SK-N-SH (cell line): ENCODE measurements around the gene GALNT4. TPM values are rescaled to one million over a fixed set of nuclear protein-coding genes. Genes with fewer than 3 reads are reported as not detected.

Experiments
- EP300 ChIP-seq, 2 experiments: IDR thresholded peaks; 2 replicates each; pipeline versions ENCODE4 v1.4.0 to v1.6.1; 2012; ENCODE audit warnings: borderline replicate concordance in 1 of 2, low read depth in 1 of 2, low read length in 1 of 2
- EZH2phosphoT487 ChIP-seq: fragments of 200-600 bp; sonication (generic); IDR thresholded peaks from 2 replicates; pipeline ENCODE4 v1.6.1; 2017; ENCODE audit warnings: low read depth, mixed run types, mild to moderate bottlenecking, antibody characterized with exemption, moderate library complexity, borderline replicate concordance
- FOXJ3 ChIP-seq: sonication (generic); formaldehyde crosslinking; IDR thresholded peaks from 2 replicates; pipeline ENCODE4 v1.5.1; 2020; ENCODE audit warnings: mild to moderate bottlenecking, missing genetic modification reagents
- JUND ChIP-seq: IDR thresholded peaks from 2 replicates; pipeline ENCODE4 v1.4.0; 2012
- MXI1 ChIP-seq: IDR thresholded peaks from 2 replicates; pipeline ENCODE4 v1.6.1; 2012; ENCODE audit warnings: mild to moderate bottlenecking, low read depth, low read length, improper control_type of control experiment
- NRF1 ChIP-seq: IDR thresholded peaks from 2 replicates; pipeline ENCODE4 v1.6.1; 2012; ENCODE audit warnings: low read depth, mild to moderate bottlenecking, low read length
- RAD21 ChIP-seq: IDR thresholded peaks from 2 replicates; pipeline ENCODE4 v1.6.1; 2012; ENCODE audit warnings: mild to moderate bottlenecking, low read length
- RCOR1 ChIP-seq: fragments of 150-350 bp; IDR thresholded peaks from 2 replicates; pipeline ENCODE4 v1.6.1; 2017; ENCODE audit warnings: antibody characterized with exemption, low read length
- RFX5 ChIP-seq: IDR thresholded peaks from 2 replicates; pipeline ENCODE4 v1.6.1; 2012; ENCODE audit warnings: mild to moderate bottlenecking, improper control_type of control experiment, low read length
- TAF1 ChIP-seq: IDR thresholded peaks from 2 replicates; pipeline ENCODE4 v1.6.1; 2012; ENCODE audit warnings: low read depth, mild to moderate bottlenecking, low read length, moderate library complexity, borderline replicate concordance
- TCF12 ChIP-seq: IDR thresholded peaks from 2 replicates; pipeline ENCODE4 v1.4.0; 2012
- TEAD4 ChIP-seq: IDR thresholded peaks from 2 replicates; pipeline ENCODE4 v1.4.0; 2012; ENCODE audit warnings: mild to moderate bottlenecking, borderline replicate concordance; ENCODE audit not compliant: insufficient read depth
- YY1 ChIP-seq: IDR thresholded peaks from 2 replicates; pipeline ENCODE4 v1.4.0; 2012; ENCODE audit warnings: low read depth, mild to moderate bottlenecking
- polyA plus RNA-seq, 3 experiments: library from polyadenylated mRNA; depleted of rRNA; stranded (reverse); fragments of >200 nt; gene quantifications; 2 replicates each; pipeline ENCODE4 v1.2.3, GENCODE V29; 2012
- TF ChIP-seq, protein P1 (sequence below): IDR thresholded peaks from 2 replicates; pipeline ENCODE4 v1.4.0; 2012; ENCODE audit warnings: low read depth, borderline replicate concordance
- TF ChIP-seq, protein P2 (sequence below): IDR thresholded peaks from 2 replicates; pipeline ENCODE4 v1.6.1; 2012; ENCODE audit warnings: mild to moderate bottlenecking, low read depth, low read length, moderate library complexity
- TF ChIP-seq, protein P3 (sequence below): IDR thresholded peaks from 2 replicates; pipeline ENCODE4 v1.4.0; 2012; ENCODE audit warnings: low read depth, borderline replicate concordance

The GALNT4 gene
- polyA plus RNA-seq, 1 of the 3 experiments (the other 2 are of a cell fraction): 1.1 TPM

DNA sequence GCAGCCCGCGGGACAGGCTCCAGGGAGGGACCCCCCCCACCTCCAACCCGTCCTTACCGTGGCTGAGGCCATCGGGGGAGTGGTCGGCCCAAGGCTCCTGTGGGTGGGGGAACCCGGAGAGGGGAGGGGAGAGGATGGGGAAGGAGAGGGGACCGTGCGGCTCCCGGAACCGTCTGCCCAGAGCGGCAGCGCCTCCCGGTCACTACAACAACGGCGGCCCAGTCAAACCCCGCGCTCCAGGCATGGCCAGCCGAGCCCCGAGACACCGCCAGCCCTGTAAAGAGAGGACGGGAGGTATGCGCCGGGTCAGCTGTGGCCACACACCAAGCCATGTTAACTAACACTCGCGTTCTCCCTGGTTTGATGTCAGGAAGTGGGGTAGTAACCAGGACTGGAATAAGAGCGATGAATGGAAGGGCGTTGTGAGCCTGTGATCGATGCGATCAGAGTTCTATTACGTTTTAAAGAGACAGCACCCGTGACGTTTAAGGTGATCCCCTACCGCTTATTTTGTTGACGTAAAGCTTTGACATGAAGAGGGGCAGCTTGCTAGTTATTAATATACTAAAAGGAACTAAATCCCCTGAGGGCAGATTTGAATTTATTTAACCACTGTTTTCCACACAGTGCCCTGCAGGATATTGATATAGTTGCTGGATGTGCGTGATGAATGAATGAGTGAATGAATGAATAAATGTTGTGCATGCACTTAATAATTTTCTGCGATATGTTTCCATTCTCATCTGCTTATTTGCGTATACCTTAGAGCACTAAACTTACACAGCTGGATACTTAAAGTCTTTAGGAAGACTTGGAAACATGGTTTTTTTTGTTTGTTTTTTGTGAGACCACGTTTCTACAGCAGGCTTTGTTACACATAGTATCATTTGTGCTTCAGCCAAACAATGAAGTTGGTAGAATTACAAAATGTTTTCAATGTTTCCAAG lies 1.5 kb upstream of the GALNT4 start, which contains the start of gene POC1B (continued):
- TF ChIP-seq, protein P1, sequence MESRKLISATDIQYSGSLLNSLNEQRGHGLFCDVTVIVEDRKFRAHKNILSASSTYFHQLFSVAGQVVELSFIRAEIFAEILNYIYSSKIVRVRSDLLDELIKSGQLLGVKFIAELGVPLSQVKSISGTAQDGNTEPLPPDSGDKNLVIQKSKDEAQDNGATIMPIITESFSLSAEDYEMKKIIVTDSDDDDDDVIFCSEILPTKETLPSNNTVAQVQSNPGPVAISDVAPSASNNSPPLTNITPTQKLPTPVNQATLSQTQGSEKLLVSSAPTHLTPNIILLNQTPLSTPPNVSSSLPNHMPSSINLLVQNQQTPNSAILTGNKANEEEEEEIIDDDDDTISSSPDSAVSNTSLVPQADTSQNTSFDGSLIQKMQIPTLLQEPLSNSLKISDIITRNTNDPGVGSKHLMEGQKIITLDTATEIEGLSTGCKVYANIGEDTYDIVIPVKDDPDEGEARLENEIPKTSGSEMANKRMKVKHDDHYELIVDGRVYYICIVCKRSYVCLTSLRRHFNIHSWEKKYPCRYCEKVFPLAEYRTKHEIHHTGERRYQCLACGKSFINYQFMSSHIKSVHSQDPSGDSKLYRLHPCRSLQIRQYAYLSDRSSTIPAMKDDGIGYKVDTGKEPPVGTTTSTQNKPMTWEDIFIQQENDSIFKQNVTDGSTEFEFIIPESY: no peak
- TF ChIP-seq RFX5 (no peak), RAD21 (no peak), TAF1 (0 out of 2 replicates have a peak, but pooled peaks have one; percentile 29), NRF1 (no peak), EP300 (IDR thresholded peaks at IDR 0.05; ENCODE audit: borderline replicate concordance in 1 of 2, low read depth in 1 of 2, low read length in 1 of 2) (no peak), TCF12 (no peak), EZH2phosphoT487 (no peak), YY1 (peak; percentile 75), FOXJ3 (CRISPR knock-in tag) (peak; percentile 16; the same call in 1 of the 2 replicates), TEAD4 (no peak), RCOR1 (peak; percentile 7; the same call in 1 of the 2 replicates), MXI1 (peak; percentile 63), JUND (no peak)
- TF ChIP-seq, protein P2, sequence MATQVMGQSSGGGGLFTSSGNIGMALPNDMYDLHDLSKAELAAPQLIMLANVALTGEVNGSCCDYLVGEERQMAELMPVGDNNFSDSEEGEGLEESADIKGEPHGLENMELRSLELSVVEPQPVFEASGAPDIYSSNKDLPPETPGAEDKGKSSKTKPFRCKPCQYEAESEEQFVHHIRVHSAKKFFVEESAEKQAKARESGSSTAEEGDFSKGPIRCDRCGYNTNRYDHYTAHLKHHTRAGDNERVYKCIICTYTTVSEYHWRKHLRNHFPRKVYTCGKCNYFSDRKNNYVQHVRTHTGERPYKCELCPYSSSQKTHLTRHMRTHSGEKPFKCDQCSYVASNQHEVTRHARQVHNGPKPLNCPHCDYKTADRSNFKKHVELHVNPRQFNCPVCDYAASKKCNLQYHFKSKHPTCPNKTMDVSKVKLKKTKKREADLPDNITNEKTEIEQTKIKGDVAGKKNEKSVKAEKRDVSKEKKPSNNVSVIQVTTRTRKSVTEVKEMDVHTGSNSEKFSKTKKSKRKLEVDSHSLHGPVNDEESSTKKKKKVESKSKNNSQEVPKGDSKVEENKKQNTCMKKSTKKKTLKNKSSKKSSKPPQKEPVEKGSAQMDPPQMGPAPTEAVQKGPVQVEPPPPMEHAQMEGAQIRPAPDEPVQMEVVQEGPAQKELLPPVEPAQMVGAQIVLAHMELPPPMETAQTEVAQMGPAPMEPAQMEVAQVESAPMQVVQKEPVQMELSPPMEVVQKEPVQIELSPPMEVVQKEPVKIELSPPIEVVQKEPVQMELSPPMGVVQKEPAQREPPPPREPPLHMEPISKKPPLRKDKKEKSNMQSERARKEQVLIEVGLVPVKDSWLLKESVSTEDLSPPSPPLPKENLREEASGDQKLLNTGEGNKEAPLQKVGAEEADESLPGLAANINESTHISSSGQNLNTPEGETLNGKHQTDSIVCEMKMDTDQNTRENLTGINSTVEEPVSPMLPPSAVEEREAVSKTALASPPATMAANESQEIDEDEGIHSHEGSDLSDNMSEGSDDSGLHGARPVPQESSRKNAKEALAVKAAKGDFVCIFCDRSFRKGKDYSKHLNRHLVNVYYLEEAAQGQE: no peak
- TF ChIP-seq, protein P3, sequence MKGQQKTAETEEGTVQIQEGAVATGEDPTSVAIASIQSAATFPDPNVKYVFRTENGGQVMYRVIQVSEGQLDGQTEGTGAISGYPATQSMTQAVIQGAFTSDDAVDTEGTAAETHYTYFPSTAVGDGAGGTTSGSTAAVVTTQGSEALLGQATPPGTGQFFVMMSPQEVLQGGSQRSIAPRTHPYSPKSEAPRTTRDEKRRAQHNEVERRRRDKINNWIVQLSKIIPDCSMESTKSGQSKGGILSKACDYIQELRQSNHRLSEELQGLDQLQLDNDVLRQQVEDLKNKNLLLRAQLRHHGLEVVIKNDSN: 0 out of 2 replicates have a peak, but pooled peaks have one; percentile 17
